H7 (cell line): ENCODE measurements around the gene SREBF1. TPM values are rescaled to one million over a fixed set of nuclear protein-coding genes. Genes with fewer than 3 reads are reported as not detected.

Experiments
- DNase-seq: peaks from one replicate; pipeline ENCODE4 v3.0.0; 2012
- H3K27me3 ChIP-seq: 2 replicates; pipeline ENCODE4 v1.6.0; 2011; ENCODE audit warnings: mild to moderate bottlenecking, low read length; ENCODE audit not compliant: control insufficient read depth, insufficient read depth
- H3K36me3 ChIP-seq: replicated peaks from 2 replicates; pipeline ENCODE4 v1.5.1; 2011; ENCODE audit warnings: low read length; ENCODE audit not compliant: control insufficient read depth, insufficient read depth
- H3K4me3 ChIP-seq: 2 replicates; pipeline ENCODE4 v1.5.1; 2011; ENCODE audit warnings: low read depth, mild to moderate bottlenecking, control low read depth, low read length, moderate library complexity; ENCODE audit not compliant: insufficient read depth
- total RNA-seq: library from RNA; depleted of rRNA; stranded (reverse); fragments of >200 nt; shearing (Covaris generic); gene quantifications from 2 replicates; pipeline ENCODE4 v1.2.3, GENCODE V29; 2014

SREBF1 gene
- total RNA-seq, 1 experiment from 2014 or later, result 43.6 TPM

- DNase-seq, result peak; percentile 87
- Histone ChIP-seq H3K4me3 (no peak overlapping the region), H3K36me3 (no peaks in the 10 kb centered on the region), H3K27me3 (no peaks in the 10 kb centered on the region)
Measured at GRCh38 chr17:17868641-17869522, 32.1 kb upstream of the SREBF1 start.

DNA sequence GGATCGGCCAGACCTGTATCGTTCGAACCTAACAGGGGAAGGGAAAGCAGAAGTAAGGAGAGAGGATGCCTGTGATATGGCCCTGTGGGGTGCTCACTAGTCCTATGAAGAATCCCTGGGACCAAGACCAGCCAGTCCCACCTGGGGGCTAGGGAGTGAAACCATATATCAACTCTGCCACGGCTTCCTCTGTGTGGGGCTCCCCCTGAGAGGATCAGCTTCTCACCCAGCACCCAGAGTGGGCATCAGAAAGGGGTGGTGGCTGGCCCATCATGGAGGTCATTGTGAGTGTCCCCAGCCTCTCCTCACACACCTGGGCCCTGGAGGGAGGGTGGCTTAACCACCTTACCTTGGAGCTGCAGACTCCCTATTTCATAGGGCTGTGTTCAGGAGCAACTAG lies 30.1 kb upstream of the SREBF1 start:
- DNase-seq, result no peak
- Histone ChIP-seq H3K27me3 (no peaks in the 10 kb centered on the region), H3K4me3 (no peak overlapping the region), H3K36me3 (no peaks in the 10 kb centered on the region)

DNA sequence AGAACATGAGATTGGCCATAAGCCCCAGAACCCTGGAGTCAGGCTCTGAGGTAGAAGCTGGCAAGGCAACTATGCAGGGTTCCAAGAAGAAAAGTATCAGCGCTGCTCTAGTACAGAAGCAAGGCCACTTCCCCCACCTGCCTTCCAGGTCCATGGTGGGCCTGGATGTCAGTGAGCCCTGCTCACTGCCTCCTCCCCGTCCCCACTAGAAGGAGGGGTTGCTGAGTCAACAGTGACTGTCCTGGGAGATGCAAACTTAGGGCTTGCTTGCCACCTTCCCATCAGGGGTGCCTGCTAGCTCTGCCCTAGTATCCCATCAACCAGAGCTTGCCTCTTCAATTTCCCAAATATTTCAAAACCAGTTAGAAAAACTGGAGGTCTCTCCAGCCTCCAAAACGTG lies 29.6 kb upstream of the SREBF1 start:
- Histone ChIP-seq H3K27me3 (no peaks in the 10 kb centered on the region), H3K36me3 (no peaks in the 10 kb centered on the region), H3K4me3 (no peak overlapping the region)
- DNase-seq, result no peak

- DNase-seq, result no peak
- H3K36me3 ChIP-seq, result no peaks in the 10 kb centered on the region
Measured at GRCh38 chr17:17865035-17865434, 28.2 kb upstream of the SREBF1 start.

DNA sequence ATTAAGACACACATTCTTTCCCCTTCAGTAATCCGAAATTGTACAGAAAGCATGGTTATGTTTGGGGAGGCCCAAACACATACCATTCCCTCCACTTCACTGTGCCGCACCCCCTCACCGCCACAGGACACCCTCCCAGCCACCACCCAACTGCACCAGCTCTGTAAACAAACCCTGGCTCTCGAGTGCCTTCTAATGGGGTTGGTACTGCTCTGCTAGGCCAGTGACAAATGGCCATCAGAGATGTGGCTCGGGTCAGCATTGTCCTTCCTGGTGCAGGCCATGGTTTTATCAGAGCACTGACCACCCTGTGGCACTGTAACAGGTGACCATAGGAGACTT lies 24.0 kb upstream of the SREBF1 start:
- Histone ChIP-seq H3K4me3 (no peak overlapping the region), H3K27me3 (no peaks in the 10 kb centered on the region), H3K36me3 (no peaks in the 10 kb centered on the region)
- no peak for DNase-seq

More at GRCh38 chr17:17865035-17865434, 28.2 kb upstream of the SREBF1 start:
- H3K27me3 ChIP-seq, result no peaks in the 10 kb centered on the region
- no peak overlapping the region for H3K4me3 ChIP-seq

DNA sequence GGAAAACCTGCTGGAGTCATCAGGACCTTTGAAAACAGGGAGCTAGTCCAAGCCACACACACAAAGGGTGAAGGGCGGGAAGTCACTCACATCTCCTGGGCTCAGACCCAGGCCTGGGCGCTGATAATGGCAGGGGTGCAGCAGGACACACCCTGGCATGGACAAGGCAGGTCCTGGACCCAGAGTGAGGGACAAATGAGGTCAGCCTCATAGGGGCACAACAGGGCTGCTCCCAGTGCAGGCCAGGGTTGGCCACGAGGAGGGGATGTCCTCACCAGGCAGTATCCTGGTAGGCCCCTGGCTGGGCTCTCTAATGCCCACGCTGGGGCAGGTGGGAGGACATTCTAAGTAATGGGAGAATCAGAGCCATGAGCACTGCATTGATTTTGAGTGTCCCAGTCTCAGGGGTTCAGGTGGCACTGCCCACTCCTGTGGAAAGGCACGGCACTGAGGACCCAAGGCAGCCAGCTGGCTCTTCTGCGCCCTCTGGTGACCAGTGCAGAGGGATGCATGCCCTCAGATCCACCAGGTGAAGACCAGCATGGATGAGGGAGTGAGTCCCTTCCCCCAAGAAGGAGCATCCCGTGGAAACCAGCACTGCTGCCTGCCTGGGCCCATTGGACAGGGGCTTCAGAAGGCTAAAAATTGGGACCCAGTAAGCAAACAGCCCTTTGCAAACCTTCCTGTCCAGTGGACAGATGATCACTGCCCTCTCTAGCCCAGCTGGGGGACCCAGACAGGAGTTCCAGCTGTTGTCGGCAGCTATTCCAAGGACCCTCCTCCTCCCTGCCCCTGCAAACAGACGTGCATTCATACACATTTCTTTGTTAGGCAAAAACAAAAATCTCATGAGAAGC lies 23.4 kb upstream of the SREBF1 start:
- Histone ChIP-seq H3K4me3 (no peak overlapping the region), H3K27me3 (no peaks in the 10 kb centered on the region), H3K36me3 (no peaks in the 10 kb centered on the region)
- DNase-seq, result peak; percentile 94

DNA sequence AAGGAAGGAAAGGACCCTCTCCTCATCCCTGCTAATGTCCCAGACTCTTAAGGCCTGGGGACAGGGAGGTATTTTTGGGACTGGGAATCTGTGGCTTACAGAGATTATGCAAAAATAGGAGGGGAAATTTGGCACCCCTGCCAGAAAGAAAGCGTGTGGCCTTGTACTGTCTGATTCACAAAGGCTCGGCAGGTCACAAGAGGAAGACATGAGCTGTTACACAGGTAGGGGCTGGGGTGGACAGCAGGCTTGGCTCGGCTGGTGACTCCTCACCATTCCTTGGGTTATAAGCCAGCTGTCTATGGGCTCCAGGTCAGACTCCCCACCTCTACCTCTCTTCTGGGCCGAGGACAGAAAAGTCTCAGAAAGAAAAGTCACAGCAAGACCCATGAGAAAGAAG lies 20.7 kb upstream of the SREBF1 start:
- Histone ChIP-seq H3K27me3 (no peaks in the 10 kb centered on the region), H3K36me3 (no peaks in the 10 kb centered on the region), H3K4me3 (no peak overlapping the region)
- no peak for DNase-seq

- no peak for DNase-seq
- no peaks in the 10 kb centered on the region for H3K27me3 ChIP-seq
- no peak overlapping the region for H3K4me3 ChIP-seq
- no peaks in the 10 kb centered on the region for H3K36me3 ChIP-seq
Measured at GRCh38 chr17:17856386-17856785, 19.6 kb upstream of the SREBF1 start.

DNA sequence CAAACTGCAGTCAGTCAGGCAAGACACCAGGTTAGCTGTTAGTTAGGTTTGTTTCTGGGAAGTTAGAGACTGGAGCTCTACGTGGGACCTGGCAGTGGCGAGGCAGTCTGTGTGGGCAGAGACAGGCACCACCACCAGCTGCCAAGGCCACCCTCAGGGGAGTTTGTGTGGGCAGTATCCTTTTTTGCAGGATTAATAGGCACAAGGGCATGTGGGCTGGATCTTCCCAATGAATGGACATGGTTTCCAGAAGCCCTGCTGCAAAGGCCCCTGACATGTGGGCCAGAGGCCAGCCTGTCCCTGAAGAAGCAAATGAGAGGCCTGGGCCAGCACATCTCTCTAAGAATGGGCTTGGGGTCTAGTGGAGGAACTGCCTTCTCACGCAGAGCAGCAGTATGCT lies 19.2 kb upstream of the SREBF1 start:
- DNase-seq, result no peak
- H3K4me3 ChIP-seq, result no peak overlapping the region
- no peaks in the 10 kb centered on the region for H3K36me3 ChIP-seq
- no peaks in the 10 kb centered on the region for H3K27me3 ChIP-seq

GRCh38 chr17:17853811-17854447 lies 17.1 kb upstream of the SREBF1 start:
- H3K36me3 ChIP-seq, result no peaks in the 10 kb centered on the region
- DNase-seq, result no peak
- H3K4me3 ChIP-seq, result no peak overlapping the region
- no peaks in the 10 kb centered on the region for H3K27me3 ChIP-seq

DNA sequence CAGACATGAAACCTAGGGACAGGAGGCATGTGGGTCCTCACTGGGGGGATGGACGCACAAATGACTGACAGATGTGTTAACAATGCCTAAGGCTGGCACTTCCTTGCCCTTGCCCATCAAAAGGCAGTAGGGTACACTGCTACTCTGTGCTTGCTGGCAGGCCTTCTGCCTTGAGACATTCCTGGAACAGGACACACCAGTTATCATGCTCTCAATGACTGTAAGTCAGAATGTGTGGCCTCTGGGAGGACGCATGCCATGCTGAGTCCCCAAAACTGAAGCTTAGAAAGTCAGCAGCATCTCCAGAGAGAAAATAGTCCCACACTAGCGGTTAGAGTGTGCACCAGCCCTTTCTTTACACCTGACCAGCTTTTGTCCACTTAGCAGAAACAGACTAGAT lies 16.1 kb upstream of the SREBF1 start:
- no peak overlapping the region for H3K4me3 ChIP-seq
- DNase-seq, result no peak
- H3K36me3 ChIP-seq, result no peaks in the 10 kb centered on the region
- H3K27me3 ChIP-seq, result no peaks in the 10 kb centered on the region

GRCh38 chr17:17851103-17852002 lies 14.6 kb upstream of the SREBF1 start:
- Histone ChIP-seq H3K27me3 (no peaks in the 10 kb centered on the region), H3K36me3 (no peaks in the 10 kb centered on the region), H3K4me3 (no peak overlapping the region)
- DNase-seq, result no peak

DNA sequence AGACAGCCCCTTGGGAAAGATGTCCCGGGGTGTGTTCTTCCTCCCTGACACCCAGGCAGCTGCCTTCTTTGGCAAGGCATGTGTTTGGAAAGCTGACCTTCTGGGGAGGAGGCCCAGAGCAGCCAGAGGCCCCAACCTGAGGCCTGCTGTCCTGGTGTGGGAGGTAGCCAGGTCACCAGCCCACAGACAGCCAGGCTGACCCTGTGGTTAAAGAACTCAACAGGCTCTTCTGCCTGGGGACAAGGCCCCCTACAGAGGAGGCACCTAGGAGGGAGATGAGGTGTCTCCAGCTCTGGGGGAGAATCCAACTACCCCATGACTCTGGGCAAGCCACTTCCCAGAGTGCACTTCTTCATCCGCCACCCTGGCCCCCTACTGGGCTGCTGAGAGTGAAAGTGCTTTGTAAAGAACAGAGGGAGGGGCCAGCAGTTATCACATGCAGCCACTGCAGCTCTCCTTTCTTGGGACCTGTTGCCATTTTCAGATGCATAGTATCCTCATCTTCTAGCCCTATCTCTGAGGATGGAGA lies 13.1 kb upstream of the SREBF1 start:
- H3K36me3 ChIP-seq, result no peaks in the 10 kb centered on the region
- H3K27me3 ChIP-seq, result no peaks in the 10 kb centered on the region
- peak; percentile 77 for DNase-seq

More for the DNA sequence above, 13.1 kb upstream of the SREBF1 start:
- H3K4me3 ChIP-seq, result no peak overlapping the region
